ENCODE results near the gene FAM98B.
A peak's percentile ranks its signal among the peaks of the same experiment; 100 is the strongest.

FAM98B gene

GRCh38 chr15:38412466-38412865, 41.5 kb upstream of the FAM98B start:
- ATAC-seq: no peak
- no peak for TF ChIP-seq ZFP30 (CRISPR knock-in tag; IDR thresholded peaks at IDR 0.05)
- no peak for TF ChIP-seq TOX (CRISPR knock-in tag; IDR thresholded peaks at IDR 0.05; ENCODE audit: borderline replicate concordance)
- no peak for TF ChIP-seq ZNF70 (CRISPR knock-in tag; IDR thresholded peaks at IDR 0.05)
- TF ChIP-seq TCF4 (CRISPR knock-in tag; IDR thresholded peaks at IDR 0.05; ENCODE audit: borderline replicate concordance): no peak
- no peak for TF ChIP-seq ARNTL (CRISPR knock-in tag; IDR thresholded peaks at IDR 0.05; ENCODE audit: borderline replicate concordance, low read depth)
- TF ChIP-seq CSDC2 (CRISPR knock-in tag; IDR thresholded peaks at IDR 0.05): no peak
- no peak for TF ChIP-seq PPARA (CRISPR knock-in tag; IDR thresholded peaks at IDR 0.05; ENCODE audit: borderline replicate concordance)
- no peak for TF ChIP-seq CSRNP3 (CRISPR knock-in tag; IDR thresholded peaks at IDR 0.05)
- no peak for TF ChIP-seq TSHZ2 (CRISPR knock-in tag; IDR thresholded peaks at IDR 0.05)
- TF ChIP-seq PATZ1 (CRISPR knock-in tag; IDR thresholded peaks at IDR 0.05; ENCODE audit: borderline replicate concordance): no peak
- TF ChIP-seq ISL1 (CRISPR knock-in tag; IDR thresholded peaks at IDR 0.05): no peak
- no peak for TF ChIP-seq OSR1 (CRISPR knock-in tag; IDR thresholded peaks at IDR 0.05)
- no peak for TF ChIP-seq POU6F1 (CRISPR knock-in tag; IDR thresholded peaks at IDR 0.05; ENCODE audit: borderline replicate concordance, low read depth)
- no peak for TF ChIP-seq ESRRG (CRISPR knock-in tag; IDR thresholded peaks at IDR 0.05)
- no peak for TF ChIP-seq RARB (CRISPR knock-in tag; IDR thresholded peaks at IDR 0.05)

- ATAC-seq: peak; percentile 100
- TF ChIP-seq CSRNP3 (CRISPR knock-in tag; IDR thresholded peaks at IDR 0.05) (no peak), ZNF8 (CRISPR knock-in tag; IDR thresholded peaks at IDR 0.05) (no peak), TOX (CRISPR knock-in tag; IDR thresholded peaks at IDR 0.05; ENCODE audit: borderline replicate concordance) (no peak), ZNF70 (CRISPR knock-in tag; IDR thresholded peaks at IDR 0.05) (no peak), BACH2 (CRISPR knock-in tag; IDR thresholded peaks at IDR 0.05; ENCODE audit: borderline replicate concordance) (no peak), ZC3H10 (CRISPR knock-in tag; IDR thresholded peaks at IDR 0.05) (no peak), ZFP3 (CRISPR knock-in tag; IDR thresholded peaks at IDR 0.05) (no peak), RARB (CRISPR knock-in tag; IDR thresholded peaks at IDR 0.05) (no peak), ISL1 (CRISPR knock-in tag; IDR thresholded peaks at IDR 0.05) (no peak), POU6F1 (CRISPR knock-in tag; IDR thresholded peaks at IDR 0.05; ENCODE audit: borderline replicate concordance, low read depth) (no peak), ZNF565 (CRISPR knock-in tag; conservative IDR thresholded peaks at IDR 0.05; ENCODE audit: low read depth) (no peak), ARNTL (CRISPR knock-in tag; IDR thresholded peaks at IDR 0.05; ENCODE audit: borderline replicate concordance, low read depth) (no peak), TSHZ2 (CRISPR knock-in tag; IDR thresholded peaks at IDR 0.05) (no peak), CSDC2 (CRISPR knock-in tag; IDR thresholded peaks at IDR 0.05) (no peak), GLIS3 (CRISPR knock-in tag; IDR thresholded peaks at IDR 0.05) (no peak), ESRRG (CRISPR knock-in tag; IDR thresholded peaks at IDR 0.05) (no peak)
These were observed 39.6 kb upstream of the FAM98B start for GRCh38 chr15:38414357-38414756.
